ENCODE results near the gene ADH4. TPM values are rescaled to one million over a fixed set of nuclear protein-coding genes. Genes with fewer than 3 reads are reported as not detected.
A peak's percentile ranks its signal among the peaks of the same experiment; 100 is the strongest.

The ADH4 gene
- total RNA-seq, 4 donors from 2014 or later = 0.55 to 1.1 TPM; not detected in 2

DNA sequence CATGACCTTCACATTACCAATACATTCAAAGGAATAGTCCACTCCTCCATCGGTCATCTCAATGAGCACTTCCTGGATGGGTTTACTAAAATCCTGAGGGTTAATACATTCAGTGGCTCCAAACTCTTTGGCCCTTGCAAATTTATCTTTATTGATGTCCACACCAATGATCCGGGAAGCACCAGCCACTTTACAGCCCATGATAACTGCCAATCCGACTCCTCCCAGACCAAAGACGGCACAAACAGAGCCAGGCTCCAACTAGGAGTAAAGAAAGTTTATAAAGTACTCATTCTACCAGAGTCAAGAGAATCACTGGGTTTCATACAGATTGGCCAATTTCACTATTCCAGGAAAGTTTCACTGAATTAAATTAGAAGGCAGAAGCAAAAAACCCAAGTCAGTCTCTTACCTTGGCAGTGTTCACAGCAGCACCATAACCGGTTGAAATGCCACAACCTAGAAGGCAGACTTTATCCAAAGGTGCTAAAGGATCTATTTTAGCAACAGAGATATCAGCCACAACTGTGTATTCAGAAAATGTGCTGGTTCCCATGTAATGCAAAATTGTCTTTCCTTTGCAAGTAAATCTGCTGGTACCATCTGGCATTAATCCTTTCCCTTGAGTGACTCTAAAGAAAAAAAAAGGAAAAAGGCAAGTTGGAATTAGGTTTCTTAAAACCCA is 67.7 kb downstream of the ADH4 start:
- Histone ChIP-seq H3K36me3 (peaks cover 0 to 60% (median 23%) of the 10 kb centered on the region in 4 donors), H3K9me3 (no peaks in the 10 kb centered on the region), H3K4me1 (peaks cover 0 to 49% (median 20%) of the 10 kb centered on the region in 4 donors), H3K27me3 (no peaks in the 10 kb centered on the region), H3K27ac (peak overlapping the region in 3 of 4 donors; percentile 44 to 55 (median 45)), H3K4me3 (no peak overlapping the region)
- in situ Hi-C loops (cut with MboI; ENCODE audit: low pct_ligation_motif_present in 1 of 4, low pct_unique_long_range_greater_than_20kb in 1 of 4, low sequenced_read_pairs in 3 of 4) = no loop called here
- peak; percentile 24 for DNase-seq
- intact Hi-C loops (cut with DNase I; ENCODE audit: low total_unique reads) = no loop called here
- TF ChIP-seq POLR2AphosphoS5 (IDR thresholded peaks at IDR 0.05) (no peak), EP300 (IDR thresholded peaks at IDR 0.05; ENCODE audit: low read depth) (no peak), POLR2A (IDR thresholded peaks at IDR 0.05) (no peak)
- TF ChIP-seq, protein P1, sequence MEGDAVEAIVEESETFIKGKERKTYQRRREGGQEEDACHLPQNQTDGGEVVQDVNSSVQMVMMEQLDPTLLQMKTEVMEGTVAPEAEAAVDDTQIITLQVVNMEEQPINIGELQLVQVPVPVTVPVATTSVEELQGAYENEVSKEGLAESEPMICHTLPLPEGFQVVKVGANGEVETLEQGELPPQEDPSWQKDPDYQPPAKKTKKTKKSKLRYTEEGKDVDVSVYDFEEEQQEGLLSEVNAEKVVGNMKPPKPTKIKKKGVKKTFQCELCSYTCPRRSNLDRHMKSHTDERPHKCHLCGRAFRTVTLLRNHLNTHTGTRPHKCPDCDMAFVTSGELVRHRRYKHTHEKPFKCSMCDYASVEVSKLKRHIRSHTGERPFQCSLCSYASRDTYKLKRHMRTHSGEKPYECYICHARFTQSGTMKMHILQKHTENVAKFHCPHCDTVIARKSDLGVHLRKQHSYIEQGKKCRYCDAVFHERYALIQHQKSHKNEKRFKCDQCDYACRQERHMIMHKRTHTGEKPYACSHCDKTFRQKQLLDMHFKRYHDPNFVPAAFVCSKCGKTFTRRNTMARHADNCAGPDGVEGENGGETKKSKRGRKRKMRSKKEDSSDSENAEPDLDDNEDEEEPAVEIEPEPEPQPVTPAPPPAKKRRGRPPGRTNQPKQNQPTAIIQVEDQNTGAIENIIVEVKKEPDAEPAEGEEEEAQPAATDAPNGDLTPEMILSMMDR (IDR thresholded peaks at IDR 0.05) = no peak
- WGBS, 2 donors (ENCODE audit: low coverage in 1 of 2) = 67 to 79% methylated on average over 4 to 5 of the region's 5 CpGs

DNA sequence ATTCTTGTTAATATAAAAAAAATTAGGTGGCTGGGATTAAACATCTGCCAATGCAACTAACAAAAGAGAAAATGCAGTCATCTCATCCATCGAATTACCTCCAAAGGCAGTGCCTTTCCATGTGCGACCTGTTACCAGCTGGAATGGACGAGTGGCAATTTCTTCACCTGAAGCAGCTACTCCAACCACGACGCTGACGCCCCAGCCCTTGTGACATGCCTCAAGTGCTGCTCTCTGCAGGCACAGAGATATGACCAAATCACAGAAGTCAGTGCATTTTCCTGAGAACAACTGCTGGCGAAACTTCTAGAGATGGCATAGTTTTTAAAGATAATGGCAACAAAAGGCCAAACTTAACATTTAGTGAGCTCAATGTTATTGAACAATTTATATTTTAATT is 69.3 kb downstream of the ADH4 start:
- Histone ChIP-seq H3K36me3 (peaks cover 0 to 51% (median 25%) of the 10 kb centered on the region in 4 donors), H3K4me3 (no peak overlapping the region), H3K27ac (no peak overlapping the region), H3K9me3 (no peaks in the 10 kb centered on the region), H3K4me1 (peaks cover 0 to 40% (median 14%) of the 10 kb centered on the region in 4 donors), H3K27me3 (no peaks in the 10 kb centered on the region)
- no peak for TF ChIP-seq POLR2AphosphoS5 (IDR thresholded peaks at IDR 0.05)
- TF ChIP-seq, protein P1 (IDR thresholded peaks at IDR 0.05) = no peak
- no peak for TF ChIP-seq POLR2A (IDR thresholded peaks at IDR 0.05)
- no peak for TF ChIP-seq EP300 (IDR thresholded peaks at IDR 0.05; ENCODE audit: low read depth)
- no peak for DNase-seq
- intact Hi-C loops (cut with DNase I; ENCODE audit: low total_unique reads) (no loop called here), in situ Hi-C loops (cut with MboI; ENCODE audit: low pct_ligation_motif_present in 1 of 4, low pct_unique_long_range_greater_than_20kb in 1 of 4, low sequenced_read_pairs in 3 of 4) (loop anchor here in 2 of 4 donors (25.0 kb wide), 1 partner anchor 613 kb away; no protein-coding TSS in a partner anchor)
- 97 to 100% methylated on average over 2 to 7 of the region's 7 CpGs for WGBS, 2 donors (ENCODE audit: low coverage in 1 of 2)

Other genes starting within 250 kb of the ADH4 start
- gene EIF4E, start 215.2 kb downstream of the ADH4 start, total RNA-seq = 100 to 1,000 TPM in 1 of 4 donors, 10 to 100 TPM in 3; 20.9 to 103 (median 48.4) TPM
- 10 to 100 TPM; 34.8 to 66.1 (median 55.9) TPM for gene METAP1, start 148.6 kb downstream of the ADH4 start, total RNA-seq
- 100 to 1,000 TPM in 2 of 4 donors, 10 to 100 TPM in 2; 63.3 to 159 (median 111) TPM for gene ADH5, start 55.5 kb downstream of the ADH4 start, total RNA-seq
- 10 to 100 TPM in 2 of 4 donors, 1 to 10 TPM in 2; 2.0 to 15.2 (median 8.6) TPM for gene ADH6, start 74.9 kb upstream of the ADH4 start, total RNA-seq
- gene ADH1A, start 146.7 kb upstream of the ADH4 start, total RNA-seq = not detected
- gene ADH1B, start 177.1 kb upstream of the ADH4 start, total RNA-seq = 100 to 1,000 TPM in 2 of 4 donors, 10 to 100 TPM in 2; 64.3 to 318 (median 114) TPM
- 100 to 1,000 TPM in 2 of 4 donors, 10 to 100 TPM in 2; 28.1 to 496 (median 231) TPM for gene ADH1C, start 208.4 kb upstream of the ADH4 start, total RNA-seq